Measurements from ENCODE around the gene ARHGEF11.

DNA sequence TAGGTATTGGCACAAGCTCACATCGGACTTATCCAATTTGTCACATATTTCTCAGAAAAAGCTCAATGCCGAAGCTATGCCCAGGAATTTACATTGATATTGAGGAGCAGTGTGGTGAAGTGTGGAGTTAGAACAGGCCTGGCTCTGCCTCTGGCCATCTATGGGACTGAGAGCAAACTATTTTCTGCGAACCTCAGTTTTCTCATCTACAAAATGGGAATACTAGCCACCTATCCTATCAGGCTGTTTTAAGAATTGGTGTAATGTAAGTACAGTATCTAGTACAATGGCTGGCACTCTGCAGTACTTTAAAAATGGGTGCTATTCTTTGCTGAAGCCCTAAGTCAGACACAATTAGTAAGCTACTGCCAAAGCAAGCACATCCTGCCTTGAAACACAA lies 47.2 kb downstream of the ARHGEF11 start:
- no peak for TF ChIP-seq POLR2A (IDR thresholded peaks at IDR 0.05)
- TF ChIP-seq, protein P1, sequence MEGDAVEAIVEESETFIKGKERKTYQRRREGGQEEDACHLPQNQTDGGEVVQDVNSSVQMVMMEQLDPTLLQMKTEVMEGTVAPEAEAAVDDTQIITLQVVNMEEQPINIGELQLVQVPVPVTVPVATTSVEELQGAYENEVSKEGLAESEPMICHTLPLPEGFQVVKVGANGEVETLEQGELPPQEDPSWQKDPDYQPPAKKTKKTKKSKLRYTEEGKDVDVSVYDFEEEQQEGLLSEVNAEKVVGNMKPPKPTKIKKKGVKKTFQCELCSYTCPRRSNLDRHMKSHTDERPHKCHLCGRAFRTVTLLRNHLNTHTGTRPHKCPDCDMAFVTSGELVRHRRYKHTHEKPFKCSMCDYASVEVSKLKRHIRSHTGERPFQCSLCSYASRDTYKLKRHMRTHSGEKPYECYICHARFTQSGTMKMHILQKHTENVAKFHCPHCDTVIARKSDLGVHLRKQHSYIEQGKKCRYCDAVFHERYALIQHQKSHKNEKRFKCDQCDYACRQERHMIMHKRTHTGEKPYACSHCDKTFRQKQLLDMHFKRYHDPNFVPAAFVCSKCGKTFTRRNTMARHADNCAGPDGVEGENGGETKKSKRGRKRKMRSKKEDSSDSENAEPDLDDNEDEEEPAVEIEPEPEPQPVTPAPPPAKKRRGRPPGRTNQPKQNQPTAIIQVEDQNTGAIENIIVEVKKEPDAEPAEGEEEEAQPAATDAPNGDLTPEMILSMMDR (IDR thresholded peaks at IDR 0.05), result no peak

Measured in Peyer's patch (tissue), 4 donors.